Panc1 (cell line): ENCODE data around the gene RGS4.

Experiments
- CTCF ChIP-seq: fragments of 450-650 bp; IDR thresholded peaks from 2 replicates; pipeline ENCODE4 v1.5.1; 2017; ENCODE audit warnings: mild to moderate bottlenecking
- TF ChIP-seq, protein P1 (sequence below), 2 experiments: IDR thresholded peaks; 2 replicates each; pipeline ENCODE4 v1.6.1; 2011 to 2012; ENCODE audit warnings: low read depth in 2 of 2, control low read depth in 1 of 2, low read length in 1 of 2, mild to moderate bottlenecking in 1 of 2, moderate library complexity in 1 of 2; ENCODE audit not compliant: insufficient read depth in 1 of 2

GRCh38 chr1:163036671-163037070 is 32.5 kb upstream of the RGS4 start:
- no peak for TF ChIP-seq CTCF
- TF ChIP-seq, protein P1, sequence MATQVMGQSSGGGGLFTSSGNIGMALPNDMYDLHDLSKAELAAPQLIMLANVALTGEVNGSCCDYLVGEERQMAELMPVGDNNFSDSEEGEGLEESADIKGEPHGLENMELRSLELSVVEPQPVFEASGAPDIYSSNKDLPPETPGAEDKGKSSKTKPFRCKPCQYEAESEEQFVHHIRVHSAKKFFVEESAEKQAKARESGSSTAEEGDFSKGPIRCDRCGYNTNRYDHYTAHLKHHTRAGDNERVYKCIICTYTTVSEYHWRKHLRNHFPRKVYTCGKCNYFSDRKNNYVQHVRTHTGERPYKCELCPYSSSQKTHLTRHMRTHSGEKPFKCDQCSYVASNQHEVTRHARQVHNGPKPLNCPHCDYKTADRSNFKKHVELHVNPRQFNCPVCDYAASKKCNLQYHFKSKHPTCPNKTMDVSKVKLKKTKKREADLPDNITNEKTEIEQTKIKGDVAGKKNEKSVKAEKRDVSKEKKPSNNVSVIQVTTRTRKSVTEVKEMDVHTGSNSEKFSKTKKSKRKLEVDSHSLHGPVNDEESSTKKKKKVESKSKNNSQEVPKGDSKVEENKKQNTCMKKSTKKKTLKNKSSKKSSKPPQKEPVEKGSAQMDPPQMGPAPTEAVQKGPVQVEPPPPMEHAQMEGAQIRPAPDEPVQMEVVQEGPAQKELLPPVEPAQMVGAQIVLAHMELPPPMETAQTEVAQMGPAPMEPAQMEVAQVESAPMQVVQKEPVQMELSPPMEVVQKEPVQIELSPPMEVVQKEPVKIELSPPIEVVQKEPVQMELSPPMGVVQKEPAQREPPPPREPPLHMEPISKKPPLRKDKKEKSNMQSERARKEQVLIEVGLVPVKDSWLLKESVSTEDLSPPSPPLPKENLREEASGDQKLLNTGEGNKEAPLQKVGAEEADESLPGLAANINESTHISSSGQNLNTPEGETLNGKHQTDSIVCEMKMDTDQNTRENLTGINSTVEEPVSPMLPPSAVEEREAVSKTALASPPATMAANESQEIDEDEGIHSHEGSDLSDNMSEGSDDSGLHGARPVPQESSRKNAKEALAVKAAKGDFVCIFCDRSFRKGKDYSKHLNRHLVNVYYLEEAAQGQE (IDR thresholded peaks at IDR 0.05; ENCODE audit: insufficient read depth in 1 of 2, low read depth in 2 of 2, low read length in 1 of 2) = no peak
